Measurements from ENCODE around the gene GPR173.
A peak's percentile ranks its signal among the peaks of the same experiment; 100 is the strongest.

GPR173 gene

DNA sequence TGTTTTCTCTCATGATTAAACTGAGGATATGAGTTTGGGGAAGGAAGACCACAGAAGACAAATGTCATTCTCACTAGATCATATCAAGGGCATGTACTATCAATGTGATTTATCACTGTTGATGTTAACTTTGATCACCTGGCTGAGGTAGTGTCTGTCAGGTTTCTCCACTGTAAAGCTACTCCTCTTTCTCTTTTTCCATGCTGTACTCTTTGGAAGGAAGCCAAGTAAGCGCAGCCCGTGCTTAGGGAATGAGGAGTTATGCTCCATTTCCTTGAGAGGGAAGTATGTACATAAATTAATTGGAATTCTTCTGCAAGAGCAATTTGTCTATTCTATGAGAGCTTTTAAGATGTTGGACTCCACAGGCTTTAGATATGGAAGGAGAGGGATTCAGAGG, 41.3 kb downstream of the GPR173 start:
- DNase-seq (ENCODE audit: low read depth): no peak

DNA sequence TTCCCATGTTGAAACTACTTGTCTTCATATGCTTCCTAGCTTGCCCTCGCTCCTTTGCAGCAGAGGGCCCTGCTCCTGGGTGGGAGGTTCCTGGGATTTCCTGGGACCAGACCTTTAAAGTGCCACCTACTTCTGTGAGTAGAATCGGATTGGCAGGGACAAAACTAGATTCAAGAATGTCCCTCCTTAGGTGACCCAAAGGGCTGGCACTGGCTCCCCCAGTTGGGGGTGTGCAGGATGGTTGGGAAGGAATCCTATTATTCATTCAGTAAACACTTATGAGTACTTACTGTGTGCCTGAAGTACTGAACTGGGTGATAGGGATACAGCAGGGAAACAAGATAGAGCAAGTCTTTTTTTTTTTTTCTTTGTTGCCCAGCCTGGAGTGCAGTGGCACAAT, 42.8 kb downstream of the GPR173 start:
- DNase-seq (ENCODE audit: low read depth): no peak

DNA sequence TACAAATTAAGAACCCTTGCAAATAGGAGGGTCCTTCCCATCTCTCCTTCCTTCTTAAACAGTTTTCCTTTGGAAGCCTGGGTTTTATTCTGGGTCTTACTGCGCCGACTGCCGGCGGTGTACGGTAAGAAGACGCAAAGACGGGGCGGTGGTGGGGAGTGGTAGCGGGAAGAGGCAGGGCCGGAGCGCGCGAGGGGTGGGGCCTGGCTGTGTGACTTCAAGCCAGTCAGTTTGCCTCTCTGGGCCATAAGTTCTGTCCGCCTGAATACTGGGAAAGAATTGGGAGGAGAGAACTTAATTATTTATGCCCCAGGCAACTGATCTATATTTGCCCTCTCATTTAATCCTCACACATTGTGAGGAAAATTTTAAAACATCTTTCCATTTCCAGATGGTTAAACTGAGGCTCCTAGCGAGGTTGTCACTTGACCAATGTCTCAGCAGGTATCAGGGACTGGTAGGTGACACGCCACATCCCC, 44.6 kb downstream of the GPR173 start:
- peak; percentile 70 for DNase-seq (ENCODE audit: low read depth)

DNA sequence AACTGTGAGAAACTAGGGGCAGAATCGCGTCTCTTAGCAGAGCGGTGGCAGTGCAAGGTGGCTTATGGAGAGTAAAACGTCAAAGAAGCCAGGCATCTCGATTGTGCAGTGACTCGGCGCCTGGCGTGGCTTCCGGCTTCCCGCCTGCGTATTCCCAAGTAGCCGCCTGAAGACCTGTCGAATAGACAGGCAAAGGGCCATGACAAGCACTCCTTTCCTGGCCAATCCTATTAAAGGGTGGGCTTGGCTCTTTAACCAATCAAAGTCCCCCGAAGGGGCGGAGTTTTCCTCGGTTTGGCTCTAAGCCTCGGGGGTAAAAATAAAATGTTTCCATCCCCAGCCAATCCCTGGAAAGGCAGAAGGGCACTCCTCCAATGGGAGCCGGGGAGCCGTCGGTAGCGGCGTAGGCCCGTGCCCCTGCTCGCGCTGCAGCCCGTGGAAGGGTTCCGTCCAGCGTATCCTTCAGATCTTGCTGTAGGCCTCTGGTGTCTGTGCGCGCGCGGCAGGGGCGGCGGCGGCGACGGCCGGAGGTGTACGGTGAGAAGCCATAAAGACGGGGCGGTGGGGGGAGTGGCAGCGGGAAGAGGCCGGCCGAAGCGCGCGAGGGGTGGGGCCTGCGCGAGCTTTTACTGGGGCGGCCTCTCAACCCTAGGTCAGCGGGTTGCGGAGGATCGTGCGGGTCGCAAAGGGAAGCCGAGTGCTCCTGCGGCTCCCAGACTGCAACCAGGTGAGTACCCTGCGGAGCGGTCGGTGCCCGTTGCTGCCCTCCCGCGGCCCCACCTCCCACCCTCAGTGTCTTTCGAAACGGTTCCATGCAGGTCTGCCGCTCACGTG, 45.4 kb downstream of the GPR173 start, which contains the start of gene KANTR:
Gene KANTR, plus strand, starts transcription at position 395 of the 834 bp plus-strand sequence. CDS start 30,131 bp downstream, outside the sequence.
- DNase-seq (ENCODE audit: low read depth): peak; percentile 63

DNA sequence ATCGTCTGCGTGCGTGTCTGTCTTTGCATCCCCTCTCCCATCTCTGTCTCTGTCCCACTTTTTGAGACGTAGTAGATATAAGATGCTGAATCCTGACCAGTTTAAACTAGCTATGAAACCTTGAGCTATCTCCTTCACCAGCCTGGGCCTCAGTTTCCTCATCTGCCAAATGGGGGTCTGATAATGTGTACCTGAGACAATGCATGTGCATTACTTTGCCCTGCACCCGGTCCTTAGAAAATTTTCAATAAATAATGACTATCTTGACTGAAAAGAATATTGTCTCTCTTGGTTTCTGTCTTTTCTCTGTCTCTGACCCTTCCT, 46.0 kb downstream of the GPR173 start:
- DNase-seq (ENCODE audit: low read depth): no peak

DNA sequence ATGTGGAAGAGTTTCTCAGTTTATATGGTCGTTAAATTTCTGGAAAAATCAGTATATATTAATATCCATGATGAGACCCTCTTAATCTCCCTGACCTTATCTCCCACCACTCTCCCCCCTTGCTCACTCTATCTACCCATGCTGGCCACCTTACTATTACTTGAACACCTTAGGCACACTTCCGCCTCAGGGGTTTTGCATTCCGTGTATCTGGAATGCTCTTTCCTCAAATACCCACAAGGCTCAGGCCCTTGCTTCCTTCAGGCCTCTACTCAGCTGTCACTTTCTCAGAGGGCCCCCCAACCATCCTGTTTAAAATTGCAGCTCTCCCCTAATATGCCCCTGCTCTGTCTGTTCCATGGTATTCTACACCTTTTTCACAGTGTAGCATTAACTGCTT, 47.2 kb downstream of the GPR173 start:
- DNase-seq (ENCODE audit: low read depth): no peak

DNA sequence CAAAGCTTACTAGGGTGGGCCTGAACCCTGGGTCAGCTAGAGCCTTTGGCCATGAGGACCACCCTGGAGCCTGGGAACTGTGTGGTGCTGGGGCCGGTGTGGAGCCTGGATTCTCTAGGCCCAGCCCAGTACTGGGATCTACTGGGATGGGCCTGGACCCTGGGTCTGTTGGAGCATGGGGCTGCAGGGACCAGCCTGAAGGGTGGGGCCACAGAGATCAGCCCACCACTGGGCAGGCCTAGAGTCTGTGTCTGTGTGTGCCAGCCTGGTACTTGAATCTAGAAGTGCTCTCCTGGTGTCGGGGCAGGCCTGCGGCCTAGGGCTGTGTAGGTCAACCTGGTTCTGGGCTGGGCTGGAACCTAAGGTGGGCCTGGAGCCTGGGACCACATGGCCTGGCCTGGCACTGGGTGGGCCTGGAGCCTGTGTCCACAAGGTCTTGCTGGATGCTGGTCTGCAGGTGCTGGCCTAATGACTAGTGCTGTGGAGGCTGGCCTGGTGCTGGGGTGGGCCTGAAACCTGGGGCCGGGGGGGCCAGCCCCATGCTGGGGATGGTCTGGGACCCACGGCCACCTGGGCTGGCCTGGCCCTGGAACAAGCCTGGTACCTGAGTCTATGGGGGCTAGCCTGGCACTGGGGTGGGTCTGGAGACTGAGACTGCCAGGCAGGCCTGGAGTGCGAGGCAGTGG, 66.4 kb downstream of the GPR173 start:
- no peak for DNase-seq (ENCODE audit: low read depth)

DNA sequence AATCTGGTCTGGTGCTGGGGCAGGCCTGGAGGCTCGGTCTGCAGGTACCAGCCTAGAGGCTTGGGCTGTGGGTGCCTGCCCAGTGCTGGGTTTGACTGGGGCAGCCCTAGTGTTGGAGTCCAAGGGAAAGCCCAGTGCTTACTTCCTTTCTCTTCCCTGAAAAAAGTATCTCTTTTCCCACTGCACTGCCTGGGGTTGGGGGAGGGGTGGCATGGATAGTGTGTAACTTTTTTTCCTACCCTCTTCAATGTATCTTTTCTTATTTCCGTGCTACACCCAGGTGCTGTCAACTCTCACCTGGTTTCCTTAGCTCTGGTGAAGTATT, 66.9 kb downstream of the GPR173 start:
- no peak for DNase-seq (ENCODE audit: low read depth)

DNA sequence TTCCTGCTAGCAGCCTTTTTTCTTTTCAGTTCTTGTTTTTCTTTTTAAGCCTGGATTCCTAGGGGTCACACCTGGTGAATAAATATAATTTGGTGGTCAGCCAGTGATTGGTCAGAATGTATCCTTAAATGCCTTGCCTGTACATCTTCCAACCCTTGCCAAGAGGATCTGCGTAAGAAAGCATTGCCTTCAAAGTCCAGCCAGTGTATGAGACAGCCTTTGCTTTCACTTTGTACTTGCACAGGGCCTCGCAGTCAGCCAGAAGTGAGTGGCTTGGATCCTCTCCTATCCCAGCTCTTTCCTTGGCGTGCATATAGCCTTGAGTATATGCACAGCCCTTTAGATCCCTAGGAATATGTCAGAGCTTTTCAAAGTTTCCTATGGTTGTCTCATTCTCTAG, 67.5 kb downstream of the GPR173 start:
- no peak for DNase-seq (ENCODE audit: low read depth)

DNA sequence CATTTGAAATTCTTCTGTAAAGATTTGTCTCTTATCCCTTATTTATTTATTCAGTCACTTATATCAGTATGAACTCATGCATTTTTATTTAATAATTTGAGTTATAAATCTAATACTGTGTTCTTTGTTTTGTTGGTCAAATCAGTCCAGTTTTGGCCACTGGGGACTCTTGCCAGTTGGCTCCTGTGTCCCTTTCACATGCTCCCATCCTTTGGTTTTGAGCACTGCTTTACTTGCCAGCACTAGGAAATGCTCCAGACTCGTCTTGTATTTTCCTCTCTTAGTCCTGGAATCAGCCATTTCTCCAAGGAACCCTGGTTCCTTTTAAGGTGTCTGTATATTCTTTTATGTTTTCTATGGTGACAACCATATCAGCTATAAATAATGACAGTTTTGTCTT, 73.4 kb downstream of the GPR173 start:
- no peak for DNase-seq (ENCODE audit: low read depth)

DNA sequence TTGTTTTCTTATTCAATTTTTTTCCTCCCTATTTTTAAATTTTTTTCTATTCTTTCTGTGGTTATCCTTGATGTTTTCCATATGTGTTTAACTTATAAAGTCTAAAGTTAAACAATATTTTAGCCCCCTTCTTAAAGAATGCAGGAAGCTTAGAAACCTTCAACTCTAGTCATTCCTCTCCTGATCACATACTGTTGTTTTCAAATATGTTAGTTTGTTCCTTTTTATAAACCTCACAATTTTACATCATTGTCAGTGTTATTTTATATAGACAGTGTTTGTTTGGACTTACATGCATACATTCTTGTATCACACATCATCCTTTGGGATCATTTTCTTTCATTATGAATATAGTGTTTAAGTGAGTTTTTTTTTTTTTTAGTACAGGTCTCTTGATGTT, 76.9 kb downstream of the GPR173 start:
- no peak for DNase-seq (ENCODE audit: low read depth)

DNA sequence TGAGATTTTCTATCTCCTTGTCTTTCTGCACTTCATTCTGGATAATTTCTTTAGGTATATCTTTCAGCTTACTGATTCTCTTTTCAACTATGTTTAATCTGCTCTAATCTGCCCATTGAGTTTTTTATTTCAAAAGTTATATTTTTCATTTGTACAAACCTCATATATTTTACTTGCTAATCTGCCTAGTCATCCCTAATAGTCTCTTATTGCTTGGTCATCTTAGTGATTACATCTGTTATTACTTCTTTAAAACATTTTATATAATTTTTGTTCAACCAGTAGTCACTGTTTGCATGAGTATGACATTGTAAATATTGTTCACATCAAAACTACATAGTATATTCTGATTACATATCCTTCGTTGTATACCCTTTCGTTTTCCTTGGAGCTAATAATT, 77.8 kb downstream of the GPR173 start:
- no peak for DNase-seq (ENCODE audit: low read depth)

DNA sequence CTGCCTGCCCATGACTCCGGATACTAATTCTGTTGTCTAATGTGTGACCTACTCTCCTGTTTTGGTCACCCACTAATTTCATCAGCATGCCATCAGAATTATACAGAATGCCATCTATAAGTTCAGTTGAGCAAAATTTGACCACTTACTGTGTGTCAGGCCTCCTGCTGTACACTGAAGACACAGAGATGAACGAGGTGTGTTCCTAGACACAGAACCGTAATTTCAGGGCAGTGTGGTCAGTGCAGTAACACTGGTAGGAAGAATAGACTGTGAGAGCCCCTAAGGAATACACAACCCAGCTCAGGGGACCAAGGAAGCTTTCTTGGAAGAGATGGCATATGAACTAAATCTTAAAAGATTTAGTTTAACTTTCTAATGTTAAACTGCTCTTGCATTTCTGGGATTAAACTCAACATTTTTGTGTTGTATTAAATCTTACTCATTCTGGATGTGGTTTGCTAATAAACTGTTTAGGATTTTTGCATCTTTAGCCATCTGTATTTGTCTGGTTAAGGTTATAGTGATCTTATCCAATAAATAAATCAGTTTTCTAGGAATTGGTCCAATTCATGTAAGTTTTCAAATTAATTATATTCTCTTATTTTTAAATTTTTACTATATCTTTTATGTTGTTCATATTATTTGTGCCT, 79.6 kb downstream of the GPR173 start:
- no peak for DNase-seq (ENCODE audit: low read depth)

Data from activated T-cell treated with anti-CD3 and anti-CD28 coated beads for 48 hours (primary cell).